Gastroesophageal sphincter (tissue), 4 donors: ENCODE data around the gene MZF1. TPM values are rescaled to one million over a fixed set of nuclear protein-coding genes. Genes with fewer than 3 reads are reported as not detected.
A peak's percentile ranks its signal among the peaks of the same experiment; 100 is the strongest.
"Not testable (repeated sequence)": the region's sequence is repeated elsewhere in the genome, so short reads cannot be mapped to it uniquely, and the experiment has no call there.

Experiments
- ATAC-seq: fragments of 150-250 bp; one replicate; pipeline ENCODE4 v1.9.1; 2016; ENCODE audit warnings: mild to moderate bottlenecking, moderate library complexity
- H3K27ac ChIP-seq, 4 donors: fragments of 200-600 bp; sonication (generic) in 3 of 4; 1 replicate in 3 of 4; 2 replicates in 1 of 4; pipeline ENCODE4 v1.5.1; 2016 to 2019
- H3K27me3 ChIP-seq: fragments of 200-600 bp; sonication (generic); one replicate; pipeline ENCODE4 v1.5.1; 2019
- H3K36me3 ChIP-seq, 2 donors: fragments of 200-600 bp; sonication (generic); one replicate each; pipeline ENCODE4 v1.5.1; 2019; ENCODE audit warnings: control low read depth in 1 of 2
- H3K4me1 ChIP-seq, 3 donors: fragments of 200-600 bp; sonication (generic); 1 replicate in 2 of 3; 2 replicates in 1 of 3; pipeline ENCODE4 v1.5.1; 2016 to 2019; ENCODE audit warnings: control low read depth in 2 of 3
- H3K4me3 ChIP-seq, 2 donors: fragments of 200-600 bp; sonication (generic); one replicate each; pipeline ENCODE4 v1.5.1; 2019; ENCODE audit warnings: mild to moderate bottlenecking in 1 of 2, moderate library complexity in 1 of 2
- H3K9me3 ChIP-seq, 3 donors: fragments of 200-600 bp; sonication (generic); one replicate each; pipeline ENCODE4 v1.5.1; 2017 to 2019; ENCODE audit warnings: control low read depth in 2 of 3
- EP300 ChIP-seq: sonication (generic); formaldehyde crosslinking; IDR thresholded peaks from one replicate; pipeline ENCODE4 v1.6.1; 2017; ENCODE audit warnings: antibody characterized with exemption, mild to moderate bottlenecking
- POLR2A ChIP-seq, 2 donors: fragments of 450-650 bp; IDR thresholded peaks; one replicate each; pipeline ENCODE4 v1.6.1; 2017; ENCODE audit warnings: antibody characterized with exemption in 2 of 2, mild to moderate bottlenecking in 2 of 2, moderate library complexity in 1 of 2
- POLR2AphosphoS5 ChIP-seq: sonication (generic); formaldehyde crosslinking; IDR thresholded peaks from one replicate; pipeline ENCODE4 v1.6.1; 2017; ENCODE audit warnings: antibody characterized with exemption
- WGBS, 2 donors: methylation state at CpG; one replicate each; pipeline ENCODE4 v1.1.5; 2018; ENCODE audit warnings: low coverage in 1 of 2; 5-methylcytosine and 5-hydroxymethylcytosine counted together
- total RNA-seq, 4 donors: library from RNA; depleted of rRNA; stranded (reverse); fragments of >200 nt; gene quantifications; one replicate each; pipeline ENCODE4 v1.1.0, GENCODE V29; 2016
- TF ChIP-seq, protein P1 (sequence below), 4 experiments: fragments of 200-600 bp in 2 of 4; fragments of 450-650 bp in 2 of 4; sonication (generic) in 1 of 4; IDR thresholded peaks; one replicate each; pipeline ENCODE4 v1.5.1; 2017 to 2019; ENCODE audit warnings: antibody characterized with exemption in 4 of 4, mild to moderate bottlenecking in 2 of 4, moderate library complexity in 2 of 4

The MZF1 gene
- total RNA-seq, result 10 to 100 TPM; 13.4 to 43.7 (median 22.4) TPM

GRCh38 chr19:58572818-58573657, at the start of gene MZF1:
Gene MZF1, minus strand, starts transcription at chr19:58573335. Its CDS starts 1,946 bp downstream, at chr19:58571389.
- H3K27ac ChIP-seq, result peak within 1 kb of the TSS; percentile 87 to 99 (median 94)
- H3K9me3 ChIP-seq, result no peaks in the 10 kb centered on the region
- 0 to 1% methylated on average over 16 to 21 of the region's 75 CpGs for WGBS, 2 donors
- no peaks in the 10 kb centered on the region for H3K27me3 ChIP-seq
- ATAC-seq, result peak; percentile 86
- peak within 1 kb of the TSS; percentile 57 to 78 for H3K4me3 ChIP-seq
- H3K36me3 ChIP-seq, result peaks cover 0 to 34% of the 10 kb centered on the region in 2 donors
- TF ChIP-seq, protein P1, sequence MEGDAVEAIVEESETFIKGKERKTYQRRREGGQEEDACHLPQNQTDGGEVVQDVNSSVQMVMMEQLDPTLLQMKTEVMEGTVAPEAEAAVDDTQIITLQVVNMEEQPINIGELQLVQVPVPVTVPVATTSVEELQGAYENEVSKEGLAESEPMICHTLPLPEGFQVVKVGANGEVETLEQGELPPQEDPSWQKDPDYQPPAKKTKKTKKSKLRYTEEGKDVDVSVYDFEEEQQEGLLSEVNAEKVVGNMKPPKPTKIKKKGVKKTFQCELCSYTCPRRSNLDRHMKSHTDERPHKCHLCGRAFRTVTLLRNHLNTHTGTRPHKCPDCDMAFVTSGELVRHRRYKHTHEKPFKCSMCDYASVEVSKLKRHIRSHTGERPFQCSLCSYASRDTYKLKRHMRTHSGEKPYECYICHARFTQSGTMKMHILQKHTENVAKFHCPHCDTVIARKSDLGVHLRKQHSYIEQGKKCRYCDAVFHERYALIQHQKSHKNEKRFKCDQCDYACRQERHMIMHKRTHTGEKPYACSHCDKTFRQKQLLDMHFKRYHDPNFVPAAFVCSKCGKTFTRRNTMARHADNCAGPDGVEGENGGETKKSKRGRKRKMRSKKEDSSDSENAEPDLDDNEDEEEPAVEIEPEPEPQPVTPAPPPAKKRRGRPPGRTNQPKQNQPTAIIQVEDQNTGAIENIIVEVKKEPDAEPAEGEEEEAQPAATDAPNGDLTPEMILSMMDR (IDR thresholded peaks at IDR 0.05), result peak in 3 of 4 experiments; percentile 32 to 67 (median 54)
- TF ChIP-seq EP300, result no peak
- peak; percentile 18 to 26 for TF ChIP-seq POLR2A (IDR thresholded peaks at IDR 0.05)
- peak; percentile 63 for TF ChIP-seq POLR2AphosphoS5
- H3K4me1 ChIP-seq, result peaks cover 0 to 51% (median 16%) of the 10 kb centered on the region in 3 donors

GRCh38 chr19:58607213-58607612, 34.1 kb upstream of the MZF1 start:
- H3K9me3 ChIP-seq, H3K4me3 ChIP-seq, H3K36me3 ChIP-seq, ATAC-seq, H3K27me3 ChIP-seq, H3K4me1 ChIP-seq, H3K27ac ChIP-seq: not testable (repeated sequence)
- no CpG with 5 or more reads among the region's 28 CpGs for WGBS, 2 donors

DNA sequence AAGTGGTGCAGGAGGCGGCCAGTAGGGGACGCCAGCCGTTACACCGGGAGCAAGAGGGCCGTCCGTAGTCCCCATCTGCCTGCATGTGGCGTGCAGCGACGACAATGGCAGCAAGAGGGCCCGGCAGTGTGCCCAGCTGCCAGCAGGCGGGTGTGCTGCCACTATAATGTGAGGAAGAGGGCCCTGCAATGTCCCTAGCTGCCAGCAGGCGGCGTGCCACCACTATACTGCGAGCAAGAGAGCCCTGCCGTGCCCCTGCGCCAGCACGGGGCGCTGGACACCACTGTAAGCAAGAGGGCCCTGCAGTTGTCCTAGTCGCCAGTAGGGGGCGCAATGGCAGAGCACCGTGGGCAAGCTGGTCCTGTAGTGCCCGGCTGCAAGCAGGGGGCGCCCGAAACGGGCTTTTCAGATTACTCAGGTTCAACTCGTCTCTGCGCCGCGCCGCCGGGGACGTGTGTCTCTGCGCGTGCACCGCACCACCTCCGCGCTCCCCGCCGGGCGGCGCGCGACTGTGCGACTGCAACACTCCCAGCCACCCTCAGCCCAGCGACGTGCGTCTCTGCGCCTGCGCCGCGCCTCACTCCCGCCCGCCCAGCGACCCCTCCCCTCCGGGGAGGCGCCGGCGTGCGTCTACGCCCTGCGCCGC, 33.2 kb upstream of the MZF1 start:
- not testable (repeated sequence) for H3K4me1 ChIP-seq, H3K27me3 ChIP-seq, ATAC-seq, H3K36me3 ChIP-seq, H3K4me3 ChIP-seq, H3K27ac ChIP-seq, H3K9me3 ChIP-seq
- WGBS, 2 donors, result no CpG with 5 or more reads among the region's 62 CpGs
- TF ChIP-seq, protein P1 (IDR thresholded peaks at IDR 0.05), result peak in 1 of 4 experiments; percentile 45

- no peak for ATAC-seq
- peaks cover 0 to 34% of the 10 kb centered on the region in 2 donors for H3K36me3 ChIP-seq
- no peaks in the 10 kb centered on the region for H3K27me3 ChIP-seq
- no CpG with 5 or more reads among the region's 4 CpGs for WGBS, 2 donors
- H3K4me1 ChIP-seq, result peaks cover 0 to 9% (median 5%) of the 10 kb centered on the region in 3 donors
- H3K4me3 ChIP-seq, result no peak overlapping the region
- TF ChIP-seq POLR2AphosphoS5, result no peak
- TF ChIP-seq, protein P1 (IDR thresholded peaks at IDR 0.05), result no peak
- no peak for TF ChIP-seq EP300
- no peak for TF ChIP-seq POLR2A (IDR thresholded peaks at IDR 0.05)
- no peak overlapping the region for H3K27ac ChIP-seq
- no peaks in the 10 kb centered on the region for H3K9me3 ChIP-seq
Observed at GRCh38 chr19:58586133-58586765, 13.1 kb upstream of the MZF1 start.

- H3K9me3 ChIP-seq, result no peaks in the 10 kb centered on the region
- peaks cover 0 to 15% (median 10%) of the 10 kb centered on the region in 3 donors for H3K4me1 ChIP-seq
- no peaks in the 10 kb centered on the region for H3K27me3 ChIP-seq
- ATAC-seq, result no peak
- H3K36me3 ChIP-seq, result peaks cover 0 to 34% of the 10 kb centered on the region in 2 donors
- WGBS, 2 donors, result 80 to 90% methylated on average over 3 to 5 of the region's 6 CpGs
- H3K27ac ChIP-seq, result no peak overlapping the region
- H3K4me3 ChIP-seq, result no peak overlapping the region
- TF ChIP-seq POLR2AphosphoS5 (no peak), EP300 (no peak), POLR2A (IDR thresholded peaks at IDR 0.05) (no peak)
- TF ChIP-seq, protein P1 (IDR thresholded peaks at IDR 0.05), result no peak
Observed at GRCh38 chr19:58585442-58586132, 12.5 kb upstream of the MZF1 start.
